G401.6 (cell line): ENCODE measurements around the gene SCYGR8.
"Not testable (repeated sequence)": the region's sequence is repeated elsewhere in the genome, so short reads cannot be mapped to it uniquely, and the experiment has no call there.

Experiments
- FAIRE-seq: peaks from 2 replicates; lab custom pipeline; 2012; peaks lifted over from hg19 to GRCh38; lab: Jason Lieb, UNC

Gene SCYGR8, protein sequence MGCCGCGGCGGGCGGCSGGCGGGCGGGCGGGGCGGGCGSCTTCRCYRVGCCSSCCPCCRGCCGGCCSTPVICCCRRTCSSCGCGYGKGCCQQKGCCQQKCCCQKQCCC

DNA sequence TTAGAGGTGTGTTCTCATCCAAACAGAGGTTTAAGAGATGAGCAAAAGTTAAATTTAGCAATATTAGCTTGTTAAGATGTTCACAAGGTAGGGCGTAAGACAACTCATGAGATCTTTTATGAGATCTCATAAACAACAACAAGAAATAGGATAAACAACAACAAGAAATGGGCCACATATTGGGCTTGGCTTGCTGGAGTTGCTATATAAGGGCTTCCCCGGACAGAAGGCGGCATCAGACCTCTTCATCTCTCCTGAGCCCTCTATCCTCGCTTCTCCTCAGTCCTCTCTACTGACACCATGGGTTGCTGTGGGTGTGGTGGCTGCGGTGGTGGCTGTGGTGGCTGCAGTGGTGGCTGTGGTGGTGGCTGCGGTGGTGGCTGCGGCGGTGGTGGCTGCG, at the start of gene SCYGR8:
Gene SCYGR8, plus strand, starts transcription at position 301 of the 400 bp plus-strand sequence. Its CDS starts 0 bp downstream, at position 301.
- no peak for FAIRE-seq

DNA sequence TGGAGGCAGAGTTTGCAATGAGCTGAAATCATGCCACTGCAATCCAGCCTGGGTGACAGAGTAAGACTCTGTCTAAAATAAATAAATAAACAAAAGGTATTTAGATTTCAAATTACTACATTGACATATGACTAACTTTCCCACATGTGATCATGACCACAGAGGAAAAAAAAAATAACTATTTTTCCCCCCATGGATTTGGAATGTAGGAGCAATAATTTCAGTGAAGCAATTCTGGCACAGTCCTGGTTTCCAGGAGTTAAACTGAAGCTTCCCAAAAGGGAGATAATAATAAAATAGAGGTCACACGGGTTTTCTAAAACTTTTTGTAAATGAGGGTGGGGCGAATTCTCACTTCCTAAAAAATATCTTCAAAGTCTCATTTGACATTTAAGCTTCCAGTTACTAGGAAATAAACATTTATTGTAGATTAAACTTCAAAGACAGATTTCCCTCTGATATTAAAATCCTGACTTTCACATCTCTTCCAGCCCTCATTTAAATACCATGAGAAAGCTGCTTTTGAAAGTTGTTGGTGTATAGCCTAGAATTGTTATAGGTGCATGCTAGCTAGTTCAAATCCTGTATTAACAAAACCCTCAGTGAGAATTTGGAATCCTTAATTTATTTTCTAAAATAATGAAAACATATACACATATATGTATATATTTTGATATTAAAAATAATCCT, 48.6 kb upstream of the SCYGR8 start:
- FAIRE-seq: no peak

DNA sequence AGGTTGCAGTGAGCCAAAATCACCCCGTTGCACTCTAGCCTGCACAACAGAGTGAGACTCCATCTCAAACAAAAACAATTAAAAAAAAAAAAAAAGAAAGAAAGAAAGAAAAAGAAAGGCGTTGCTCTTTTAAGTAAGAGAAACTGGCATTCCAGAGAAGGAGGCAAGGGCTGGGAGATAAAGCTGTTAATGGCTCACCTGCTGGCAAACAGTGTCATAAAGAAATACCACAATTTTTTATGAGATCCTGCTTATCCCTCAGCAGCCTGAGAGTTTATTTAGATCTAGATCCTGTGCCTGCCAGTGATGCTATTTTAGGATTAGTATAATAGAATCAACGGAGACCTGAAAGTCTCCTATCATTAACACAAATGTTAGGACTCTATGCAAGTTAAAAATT, 44.1 kb upstream of the SCYGR8 start:
- FAIRE-seq: no peak

DNA sequence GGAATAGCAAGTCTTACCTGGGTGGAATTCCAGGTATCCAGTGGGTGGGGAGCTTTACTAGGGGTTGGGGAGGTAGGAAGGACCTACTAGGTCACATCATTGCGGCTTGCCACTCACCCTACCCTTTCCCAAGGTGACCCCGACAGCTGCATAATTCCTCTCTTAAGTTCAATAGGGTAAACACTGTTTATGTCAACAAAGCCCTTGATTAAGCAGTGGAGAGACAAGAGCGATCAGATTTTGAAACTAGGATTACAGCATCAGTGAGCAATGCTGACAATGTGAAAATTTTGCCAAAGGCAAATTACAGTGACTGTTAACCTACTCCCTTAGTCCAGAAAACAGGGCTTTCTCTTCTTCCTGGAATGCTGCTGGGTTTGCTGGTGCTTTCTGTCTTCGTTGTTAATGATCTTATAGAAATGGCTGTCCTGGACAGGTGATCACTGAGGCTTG, 42.4 kb upstream of the SCYGR8 start:
- no peak for FAIRE-seq

DNA sequence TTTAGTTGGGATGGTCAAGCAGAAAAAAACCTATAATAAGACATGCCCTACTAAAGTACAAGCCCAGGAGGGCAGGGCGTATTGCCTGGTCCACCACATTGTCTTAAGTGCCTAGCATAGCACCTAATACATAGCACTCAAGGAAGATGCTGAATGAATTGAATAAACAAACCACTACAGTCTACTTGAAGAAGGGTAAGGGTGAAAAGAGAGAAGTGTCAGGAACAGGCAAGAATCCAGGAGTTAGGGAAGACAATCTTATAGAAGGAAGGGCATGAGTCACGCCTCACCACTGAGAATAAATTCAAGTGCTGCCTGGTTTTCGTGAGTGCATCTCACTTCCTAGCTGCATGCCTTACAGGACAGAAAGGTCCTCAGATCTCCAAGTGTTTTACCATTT, 41.7 kb upstream of the SCYGR8 start:
- FAIRE-seq: no peak

DNA sequence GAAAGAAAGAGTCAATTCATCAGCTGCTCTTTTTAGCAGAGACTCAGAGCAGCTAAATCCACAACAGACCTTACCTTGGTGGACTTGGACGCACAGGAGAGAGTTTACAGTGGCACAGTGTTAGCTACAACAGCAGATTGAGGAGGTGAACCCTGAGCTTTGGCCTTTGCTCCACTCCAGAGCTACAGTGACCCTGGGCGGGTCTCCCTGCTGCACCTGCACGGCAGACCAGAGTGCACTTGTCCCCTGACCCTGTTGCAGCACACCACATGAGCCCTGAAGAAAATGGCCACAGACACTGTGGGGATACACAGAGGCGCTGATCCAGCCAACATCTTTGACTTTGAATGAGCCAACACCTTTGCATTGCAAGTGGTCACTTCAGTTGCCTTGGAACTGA, 38.8 kb upstream of the SCYGR8 start:
- FAIRE-seq: no peak

DNA sequence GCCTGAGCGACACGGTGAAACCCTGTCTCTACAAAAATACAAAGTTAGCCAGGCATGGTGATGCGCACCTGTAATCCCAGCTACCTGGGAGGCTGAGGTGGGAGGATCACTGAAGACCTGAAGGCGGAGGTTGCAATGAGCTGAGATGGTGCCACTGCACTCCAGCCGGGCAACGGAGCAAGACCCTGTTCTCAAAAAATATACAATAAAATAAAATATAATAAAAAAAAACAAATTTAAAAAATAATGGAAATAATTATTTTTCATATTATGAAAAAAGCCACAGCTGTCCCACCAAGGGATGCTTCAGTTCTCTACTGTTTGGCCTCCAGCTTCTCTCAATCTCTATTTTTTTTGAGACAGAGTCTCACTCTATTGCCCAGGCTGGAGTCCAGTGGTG, 38.3 kb upstream of the SCYGR8 start:
- FAIRE-seq: no peak

DNA sequence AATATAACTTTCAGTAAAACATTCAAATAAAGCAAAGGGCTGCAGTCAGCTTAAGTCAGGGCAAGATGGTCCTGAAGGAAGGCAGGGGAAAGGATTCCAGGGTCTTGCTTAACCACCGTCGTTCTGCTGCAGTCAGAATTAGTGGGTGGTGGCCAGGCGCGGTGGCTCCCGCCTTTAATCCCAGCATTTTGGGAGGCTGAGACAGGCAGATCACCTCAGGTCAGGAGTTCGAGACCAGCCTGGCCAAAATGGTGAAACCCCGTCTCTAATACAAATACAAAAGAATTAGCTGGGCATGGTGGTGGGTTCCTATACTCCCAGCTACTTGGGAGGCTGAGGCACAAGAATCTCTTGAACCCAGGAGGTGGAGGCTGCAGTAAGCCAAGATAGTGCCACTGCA, 34.7 kb upstream of the SCYGR8 start:
- no peak for FAIRE-seq

DNA sequence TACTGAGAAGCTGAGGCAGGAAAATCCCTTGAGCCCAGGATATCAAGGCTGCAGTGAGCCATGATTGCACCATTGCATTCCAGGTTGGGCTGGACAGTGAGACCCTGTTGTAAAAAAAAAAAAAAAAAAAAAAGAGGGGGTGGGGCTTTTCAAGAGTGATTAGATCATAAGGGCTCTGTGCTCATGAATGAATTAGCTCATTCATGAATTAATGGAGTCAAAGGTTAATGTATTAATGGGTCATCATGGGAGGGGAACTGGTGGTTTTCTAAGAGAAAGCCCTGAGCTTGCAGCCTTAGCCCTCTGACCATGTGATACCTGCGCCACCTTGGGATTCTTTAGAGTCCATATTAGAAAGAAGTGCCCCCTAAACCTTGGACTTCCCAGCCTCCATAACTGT, 32.4 kb upstream of the SCYGR8 start:
- no peak for FAIRE-seq

DNA sequence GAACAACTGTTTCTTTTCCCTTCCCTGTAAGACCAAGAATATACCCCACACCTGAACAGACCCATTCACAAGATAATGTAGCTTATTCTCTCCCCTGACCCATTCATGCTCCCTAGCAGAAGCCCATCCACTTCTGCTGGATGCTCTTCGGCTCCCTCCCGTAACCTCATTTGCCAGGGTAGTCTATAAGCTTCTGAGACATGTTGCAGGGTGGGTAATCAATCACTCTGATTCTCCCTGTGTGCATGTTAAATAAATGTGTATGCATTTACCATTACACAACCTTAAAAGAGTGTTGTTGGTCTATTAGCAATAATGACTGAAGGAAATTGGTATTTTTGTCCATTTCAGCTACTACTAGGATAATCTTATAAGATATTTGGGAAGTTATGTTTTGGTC, 29.2 kb upstream of the SCYGR8 start:
- FAIRE-seq: no peak

DNA sequence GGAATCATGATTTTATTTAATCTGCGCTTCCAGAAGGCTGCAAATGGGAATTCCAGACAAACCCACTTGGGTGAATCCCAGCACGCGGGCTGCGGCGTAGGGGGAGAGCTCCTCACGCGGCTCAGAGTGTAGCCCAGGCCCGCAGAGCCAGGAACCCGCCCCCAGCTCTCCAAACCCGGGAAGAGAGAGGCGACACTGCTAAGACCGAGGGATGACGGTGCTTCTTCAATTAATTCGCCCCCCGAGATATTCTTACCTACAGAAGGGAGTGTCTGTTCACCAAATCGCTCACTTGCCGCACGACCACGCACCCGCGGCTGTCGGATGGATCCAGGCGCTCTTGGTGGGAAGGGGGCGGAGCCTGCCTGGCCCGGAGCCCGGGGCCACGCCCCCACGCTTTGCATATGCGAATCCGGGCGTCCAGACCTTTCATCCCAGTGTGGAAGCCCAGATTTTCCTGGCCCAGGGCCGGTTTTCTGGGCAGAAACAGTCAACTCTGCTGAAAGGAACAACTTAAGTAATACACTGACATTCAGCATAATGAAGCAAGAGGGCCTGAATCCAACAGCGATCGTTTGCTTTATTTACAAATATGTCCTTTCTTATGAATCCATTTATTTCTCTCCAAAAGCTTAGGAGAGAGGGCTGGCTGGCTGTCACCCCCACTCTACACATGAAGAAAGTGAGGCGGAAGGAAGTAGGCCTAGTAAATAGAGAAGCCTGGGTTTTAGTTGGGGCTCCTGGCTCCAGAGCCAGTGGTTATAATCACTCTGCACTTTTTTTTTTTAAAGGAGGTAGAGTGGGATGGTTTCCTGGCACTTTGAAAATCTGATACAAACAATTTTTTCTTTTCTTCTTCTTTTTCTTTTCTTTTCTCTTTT, 27.8 kb upstream of the SCYGR8 start, which contains the start of gene SLC19A3:
Gene SLC19A3, minus strand, starts transcription at position 342 of the 881 bp plus-strand sequence. CDS start 15,710 bp downstream, outside the sequence.
- FAIRE-seq: no peak

DNA sequence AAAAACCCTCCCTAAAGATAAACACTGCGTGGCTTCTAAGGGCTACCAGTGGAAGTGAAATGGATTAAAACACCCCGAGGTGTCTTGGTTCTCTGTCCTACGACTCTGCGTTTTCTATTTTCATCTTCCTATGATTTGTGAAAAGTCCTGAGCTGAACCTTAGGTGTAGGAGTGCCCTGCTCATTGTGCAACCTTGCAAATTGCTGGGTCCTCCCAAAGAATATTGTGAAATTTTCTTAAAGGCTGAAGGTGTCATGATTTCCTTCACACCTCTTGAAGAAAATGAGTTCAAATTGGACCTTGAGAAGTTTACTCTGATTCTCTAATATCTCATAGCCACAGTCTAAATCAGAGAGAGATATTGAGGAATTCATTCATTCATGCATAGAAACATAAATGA, 26.1 kb upstream of the SCYGR8 start:
- no peak for FAIRE-seq

DNA sequence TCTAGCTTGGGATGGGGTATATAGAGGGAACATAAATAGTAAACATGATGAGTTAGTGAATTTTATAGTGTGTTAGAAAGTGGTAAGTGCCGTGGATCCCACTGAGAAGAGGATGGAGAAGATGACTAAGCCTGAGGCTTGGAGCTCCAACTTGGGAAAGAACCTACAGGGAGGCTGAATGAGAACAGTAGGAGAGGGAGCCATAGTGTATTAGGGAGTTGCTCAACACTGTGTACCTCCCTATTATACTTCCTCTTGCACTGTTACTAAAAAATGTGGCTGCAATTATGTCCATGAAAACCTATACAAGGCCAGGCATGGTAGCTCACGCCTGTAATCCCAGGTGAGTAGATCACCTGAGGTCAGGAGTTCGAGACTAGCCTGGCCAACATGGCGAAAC, 25.0 kb upstream of the SCYGR8 start:
- FAIRE-seq: no peak

DNA sequence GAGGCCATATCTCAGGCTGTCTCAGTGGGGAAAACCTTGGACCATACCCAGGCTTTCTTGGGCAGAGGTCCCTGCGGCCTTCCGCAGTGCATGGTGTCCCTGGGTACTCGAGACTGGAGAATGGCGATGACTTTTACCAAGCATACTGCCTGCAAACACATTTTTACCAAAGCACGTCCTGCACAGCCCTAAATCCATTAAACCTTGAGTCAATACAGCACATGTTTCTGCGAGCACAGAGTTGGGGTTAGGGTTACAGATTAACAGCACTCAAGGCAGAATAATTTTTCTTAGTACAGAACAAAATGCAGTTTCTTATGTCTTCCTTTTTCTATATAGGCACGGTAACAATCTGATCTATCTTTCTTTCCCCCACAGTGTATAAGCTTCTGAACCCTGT, 22.9 kb upstream of the SCYGR8 start:
- not testable (repeated sequence) for FAIRE-seq

DNA sequence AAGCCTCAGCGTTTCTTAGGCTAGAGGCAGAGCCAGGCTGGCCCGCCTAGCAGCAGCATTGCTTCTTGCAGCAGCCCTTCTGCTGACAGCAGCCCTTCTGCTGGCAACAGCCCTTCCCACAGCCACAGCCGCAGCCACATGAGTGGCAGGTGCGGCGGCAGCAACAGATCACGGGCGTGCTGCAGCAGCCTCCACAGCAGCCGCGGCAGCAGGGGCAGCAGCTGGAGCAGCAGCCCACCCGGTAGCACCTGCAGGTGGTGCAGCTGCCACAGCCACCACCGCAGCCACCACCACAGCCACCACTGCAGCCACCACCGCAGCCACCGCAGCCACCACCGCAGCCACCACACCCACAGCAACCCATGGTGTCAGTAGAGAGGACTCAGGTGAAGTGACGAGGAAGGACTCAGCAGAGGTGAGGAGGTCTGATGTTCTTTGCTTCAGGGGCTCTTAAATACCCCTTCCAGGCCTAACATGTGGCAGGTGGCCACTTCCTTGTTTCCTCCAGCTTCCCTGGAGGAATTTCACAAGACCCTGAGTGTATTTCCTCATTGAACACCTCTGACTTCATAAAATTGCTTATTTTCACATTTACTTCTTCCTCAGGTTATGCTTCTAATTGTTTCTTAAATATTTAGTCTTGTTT, 21.2 kb upstream of the SCYGR8 start, which contains the start of gene SCYGR6:
Gene SCYGR6, minus strand, starts transcription at position 364 of the 646 bp plus-strand sequence. Its CDS starts 0 bp downstream, at position 364.
- FAIRE-seq: no peak

DNA sequence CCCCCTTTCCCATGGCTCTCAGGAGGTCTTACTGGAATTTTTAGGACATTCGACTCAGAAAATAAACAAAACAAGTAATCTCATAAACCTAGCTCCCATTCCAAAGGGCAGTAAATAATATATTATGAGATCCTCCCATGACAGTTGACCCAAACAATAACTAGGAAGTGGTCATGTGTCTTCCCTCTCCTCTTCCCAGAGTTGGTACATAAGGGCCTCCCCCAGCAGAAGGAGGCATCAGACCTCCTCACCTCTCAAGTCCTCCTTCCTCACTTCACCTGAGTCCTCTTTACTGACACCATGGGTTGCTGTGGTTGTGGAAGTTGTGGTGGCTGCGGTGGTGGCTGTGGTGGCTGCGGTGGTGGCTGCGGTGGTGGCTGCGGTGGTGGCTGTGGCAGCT, 17.7 kb upstream of the SCYGR8 start, which contains the start of gene SCYGR7:
Gene SCYGR7, plus strand, starts transcription at position 301 of the 400 bp plus-strand sequence. Its CDS starts 0 bp downstream, at position 301.
- FAIRE-seq: no peak

DNA sequence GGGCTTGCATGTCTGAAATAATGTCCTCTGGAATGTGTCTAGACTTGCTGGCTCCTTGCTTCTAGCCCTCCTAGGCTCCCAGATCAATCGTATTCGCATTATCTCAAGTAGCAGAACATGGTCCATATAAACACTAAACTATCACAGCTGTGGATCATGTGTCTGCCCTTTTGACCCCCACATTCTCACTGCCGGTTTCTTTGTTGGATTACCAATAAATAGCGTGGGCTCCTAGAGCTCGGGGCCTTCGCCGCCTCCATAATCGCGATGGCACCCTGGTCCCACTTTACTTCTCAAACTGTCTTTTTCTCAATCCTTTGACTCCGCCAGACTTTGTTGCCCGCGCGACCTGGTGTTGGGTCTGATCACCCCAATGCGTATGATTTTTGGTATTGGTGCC, 6.3 kb upstream of the SCYGR8 start:
- no peak for FAIRE-seq

DNA sequence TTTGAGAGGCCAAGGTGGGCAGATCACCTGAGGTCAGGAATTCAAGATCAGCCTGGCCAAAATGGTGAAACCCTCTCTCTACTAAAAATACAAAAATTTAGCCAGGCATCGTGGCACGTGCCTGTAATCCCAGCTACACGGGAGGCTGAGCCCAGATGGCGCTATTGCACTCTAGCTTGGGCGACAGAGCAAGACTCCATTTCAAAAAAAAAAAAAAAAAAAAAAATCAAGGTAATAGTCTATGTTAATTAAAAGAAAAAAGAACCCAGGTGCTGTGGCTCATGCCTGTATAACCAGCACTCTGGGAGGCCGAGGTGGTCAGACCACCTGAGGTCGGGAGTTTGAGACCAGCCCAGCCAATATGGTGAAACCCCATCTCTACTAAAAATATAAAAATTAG, 5.0 kb upstream of the SCYGR8 start:
- FAIRE-seq: not testable (repeated sequence)

DNA sequence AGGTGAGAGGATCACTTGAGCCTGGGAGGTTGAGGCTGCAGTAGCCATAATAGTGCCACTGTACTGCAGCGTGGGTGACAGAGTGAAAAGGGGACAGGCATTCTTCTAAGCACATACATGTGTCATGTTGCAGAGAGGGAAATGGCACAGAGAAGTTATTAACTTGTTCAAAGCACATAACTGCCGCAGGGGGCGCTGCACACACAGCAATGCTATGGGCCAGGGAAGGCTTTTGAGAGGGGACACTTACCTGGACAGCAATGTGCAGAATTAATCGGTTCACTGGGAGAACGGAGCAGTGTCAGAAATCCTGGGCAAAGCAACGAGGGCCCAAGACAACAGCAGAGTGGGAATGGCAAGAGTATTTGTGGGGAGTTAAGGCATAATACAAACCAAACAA, 2.4 kb downstream of the SCYGR8 start:
- FAIRE-seq: no peak

DNA sequence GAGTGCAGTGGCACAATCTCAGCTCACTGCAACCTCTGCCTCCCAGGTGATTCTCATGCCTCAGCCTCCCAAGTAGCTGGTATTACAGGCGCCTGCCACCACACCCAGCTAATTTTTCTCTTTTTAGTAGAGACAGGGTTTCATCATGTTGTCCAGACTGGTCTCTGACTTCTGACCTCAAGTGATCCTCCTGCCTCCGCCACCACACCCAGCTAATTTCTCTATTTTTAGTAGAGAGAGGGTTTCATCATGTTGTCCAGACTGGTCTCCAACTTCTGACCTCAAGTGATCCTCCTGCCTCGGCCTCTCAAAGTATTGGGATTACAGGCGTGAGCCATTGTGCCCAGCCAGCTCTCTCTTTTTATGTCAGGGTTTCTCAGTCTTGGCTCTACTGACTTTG, 10.6 kb downstream of the SCYGR8 start:
- FAIRE-seq: not testable (repeated sequence)

DNA sequence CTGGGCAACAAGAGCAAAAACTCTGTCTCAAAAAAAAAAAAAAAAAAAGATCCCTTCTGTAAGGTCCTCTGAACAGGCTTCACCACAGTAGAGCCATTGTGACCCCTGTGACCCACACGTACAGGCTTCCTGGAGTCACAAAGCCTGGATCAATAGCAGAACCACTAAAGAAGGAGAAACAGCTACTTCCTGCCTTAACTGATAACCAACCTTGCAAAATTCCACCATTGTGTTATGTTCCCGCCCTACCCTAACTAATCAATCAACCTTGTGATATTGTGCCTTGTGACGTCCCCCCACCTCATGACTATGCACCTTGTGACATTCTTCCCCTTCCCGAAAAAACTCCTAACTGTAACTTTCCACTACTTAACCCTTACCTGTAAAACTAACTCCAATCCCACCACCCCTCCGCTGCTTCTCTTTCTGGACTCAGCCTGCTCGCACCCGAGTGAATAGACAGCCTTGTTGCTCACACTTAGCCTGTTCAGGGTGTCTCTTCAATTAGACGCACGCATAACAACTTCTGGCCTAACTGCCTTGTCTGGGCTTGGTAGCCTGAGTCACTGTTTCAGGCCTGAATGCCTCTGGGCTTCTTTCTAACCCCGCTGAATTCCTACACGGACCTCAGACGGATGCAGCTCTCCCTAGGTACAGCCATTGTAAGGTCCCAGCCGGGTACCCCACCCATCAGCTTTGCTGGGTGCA, 13.9 kb downstream of the SCYGR8 start:
- FAIRE-seq: no peak
